ENCODE measurements around the gene KRT23.
A peak's percentile ranks its signal among the peaks of the same experiment; 100 is the strongest.
"Not testable (repeated sequence)": the region's sequence is repeated elsewhere in the genome, so short reads cannot be mapped to it uniquely, and the experiment has no call there.

The KRT23 gene

DNA sequence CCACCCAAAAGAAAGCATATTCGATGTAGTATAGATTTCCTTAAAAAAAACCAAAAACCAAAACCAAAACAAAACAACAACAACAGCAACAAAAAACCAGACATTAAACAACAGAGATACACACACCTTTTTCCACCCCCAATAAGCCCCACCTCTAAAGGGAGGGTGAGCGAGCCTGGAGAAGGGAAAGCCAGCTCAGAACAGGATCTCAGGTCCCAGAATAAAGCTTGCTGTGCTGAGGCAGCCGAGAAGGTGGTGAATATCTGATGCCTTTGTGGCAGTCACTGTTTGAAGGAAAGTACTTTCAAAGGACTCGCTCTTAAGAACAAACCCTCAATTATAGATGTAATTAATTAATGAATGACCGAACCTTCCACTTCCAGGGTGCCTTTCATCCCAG lies 470 bp downstream of the KRT23 start:
- FAIRE-seq: no peak
- no peak for TF ChIP-seq POLR2AphosphoS5 (IDR thresholded peaks at IDR 0.05; ENCODE audit: low read depth, low read length)
- no peak for TF ChIP-seq PAX5 (IDR thresholded peaks at IDR 0.05; ENCODE audit: insufficient read depth, low read length, severe bottlenecking)
- no peak for TF ChIP-seq TAF1 (IDR thresholded peaks at IDR 0.05; ENCODE audit: low read depth, low read length)
- no peak for TF ChIP-seq POLR2A (IDR thresholded peaks at IDR 0.05; ENCODE audit: low read depth, low read length)
- TF ChIP-seq POU2F2 (IDR thresholded peaks at IDR 0.05; ENCODE audit: low read depth, low read length): no peak
- TF ChIP-seq SPI1 (IDR thresholded peaks at IDR 0.05; ENCODE audit: low read depth, low read length): no peak
- no peak for DNase-seq (ENCODE audit: insufficient read length, low spot score)

- FAIRE-seq (no peak), DNase-seq (ENCODE audit: insufficient read length, low spot score) (no peak)
- TF ChIP-seq SPI1 (IDR thresholded peaks at IDR 0.05; ENCODE audit: low read depth, low read length) (no peak), POU2F2 (IDR thresholded peaks at IDR 0.05; ENCODE audit: low read depth, low read length) (no peak), PAX5 (IDR thresholded peaks at IDR 0.05; ENCODE audit: insufficient read depth, low read length, severe bottlenecking) (no peak)
Measured at GRCh38 chr17:40936437-40936971, 942 bp downstream of the KRT23 start.

DNA sequence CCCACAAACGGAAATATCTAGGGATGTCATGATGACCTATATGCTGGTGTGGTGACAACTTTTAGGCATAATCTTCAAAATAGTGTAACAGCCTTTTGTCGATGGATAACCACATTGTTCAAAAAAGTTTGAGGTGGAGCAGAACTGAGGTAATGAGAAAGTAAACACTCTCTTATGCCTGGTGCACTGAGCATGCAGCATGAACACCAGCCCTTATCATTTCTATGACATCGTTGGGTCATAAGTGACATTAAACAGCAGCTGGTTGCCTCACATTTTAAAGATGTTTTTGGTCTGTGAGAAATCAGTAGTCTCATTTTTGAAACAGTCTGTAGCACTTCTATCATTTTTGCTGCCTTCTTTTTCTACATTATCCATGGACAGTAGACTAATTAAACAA lies 1.8 kb downstream of the KRT23 start:
- no peak for TF ChIP-seq POU2F2 (IDR thresholded peaks at IDR 0.05; ENCODE audit: low read depth, low read length)
- no peak for TF ChIP-seq PAX5 (IDR thresholded peaks at IDR 0.05; ENCODE audit: insufficient read depth, low read length, severe bottlenecking)
- no peak for TF ChIP-seq POLR2AphosphoS5 (IDR thresholded peaks at IDR 0.05; ENCODE audit: low read depth, low read length)
- no peak for TF ChIP-seq POLR2A (IDR thresholded peaks at IDR 0.05; ENCODE audit: low read depth, low read length)
- no peak for TF ChIP-seq TAF1 (IDR thresholded peaks at IDR 0.05; ENCODE audit: low read depth, low read length)
- TF ChIP-seq SPI1 (IDR thresholded peaks at IDR 0.05; ENCODE audit: low read depth, low read length): no peak
- no peak for DNase-seq (ENCODE audit: insufficient read length, low spot score)
- FAIRE-seq: no peak

GRCh38 chr17:40932608-40933007 lies 4.8 kb downstream of the KRT23 start:
- no peak for FAIRE-seq
- TF ChIP-seq POLR2A (IDR thresholded peaks at IDR 0.05; ENCODE audit: low read depth, low read length) (no peak), PAX5 (IDR thresholded peaks at IDR 0.05; ENCODE audit: insufficient read depth, low read length, severe bottlenecking) (no peak), SPI1 (IDR thresholded peaks at IDR 0.05; ENCODE audit: low read depth, low read length) (no peak), POU2F2 (IDR thresholded peaks at IDR 0.05; ENCODE audit: low read depth, low read length) (no peak), POLR2AphosphoS5 (IDR thresholded peaks at IDR 0.05; ENCODE audit: low read depth, low read length) (no peak), TAF1 (IDR thresholded peaks at IDR 0.05; ENCODE audit: low read depth, low read length) (no peak)
- no peak for DNase-seq (ENCODE audit: insufficient read length, low spot score)

GRCh38 chr17:40931311-40931710 lies 6.1 kb downstream of the KRT23 start:
- DNase-seq (ENCODE audit: insufficient read length, low spot score): no peak
- FAIRE-seq: no peak
- TF ChIP-seq POLR2A (IDR thresholded peaks at IDR 0.05; ENCODE audit: low read depth, low read length) (no peak), POU2F2 (IDR thresholded peaks at IDR 0.05; ENCODE audit: low read depth, low read length) (no peak), PAX5 (IDR thresholded peaks at IDR 0.05; ENCODE audit: insufficient read depth, low read length, severe bottlenecking) (no peak), TAF1 (IDR thresholded peaks at IDR 0.05; ENCODE audit: low read depth, low read length) (no peak), POLR2AphosphoS5 (IDR thresholded peaks at IDR 0.05; ENCODE audit: low read depth, low read length) (no peak), SPI1 (IDR thresholded peaks at IDR 0.05; ENCODE audit: low read depth, low read length) (no peak)

GRCh38 chr17:40926341-40926740 lies 11.1 kb downstream of the KRT23 start:
- DNase-seq (ENCODE audit: insufficient read length, low spot score) (no peak), FAIRE-seq (no peak)
- no peak for TF ChIP-seq POLR2AphosphoS5 (IDR thresholded peaks at IDR 0.05; ENCODE audit: low read depth, low read length)
- TF ChIP-seq PAX5 (IDR thresholded peaks at IDR 0.05; ENCODE audit: insufficient read depth, low read length, severe bottlenecking): no peak
- no peak for TF ChIP-seq POLR2A (IDR thresholded peaks at IDR 0.05; ENCODE audit: low read depth, low read length)
- TF ChIP-seq TAF1 (IDR thresholded peaks at IDR 0.05; ENCODE audit: low read depth, low read length): no peak
- TF ChIP-seq SPI1 (IDR thresholded peaks at IDR 0.05; ENCODE audit: low read depth, low read length): no peak
- no peak for TF ChIP-seq POU2F2 (IDR thresholded peaks at IDR 0.05; ENCODE audit: low read depth, low read length)

- FAIRE-seq (no peak), DNase-seq (ENCODE audit: insufficient read length, low spot score) (no peak)
- TF ChIP-seq POLR2A (IDR thresholded peaks at IDR 0.05; ENCODE audit: low read depth, low read length): no peak
- no peak for TF ChIP-seq SPI1 (IDR thresholded peaks at IDR 0.05; ENCODE audit: low read depth, low read length)
Measured at GRCh38 chr17:40922239-40922638, 15.2 kb downstream of the KRT23 start.

DNA sequence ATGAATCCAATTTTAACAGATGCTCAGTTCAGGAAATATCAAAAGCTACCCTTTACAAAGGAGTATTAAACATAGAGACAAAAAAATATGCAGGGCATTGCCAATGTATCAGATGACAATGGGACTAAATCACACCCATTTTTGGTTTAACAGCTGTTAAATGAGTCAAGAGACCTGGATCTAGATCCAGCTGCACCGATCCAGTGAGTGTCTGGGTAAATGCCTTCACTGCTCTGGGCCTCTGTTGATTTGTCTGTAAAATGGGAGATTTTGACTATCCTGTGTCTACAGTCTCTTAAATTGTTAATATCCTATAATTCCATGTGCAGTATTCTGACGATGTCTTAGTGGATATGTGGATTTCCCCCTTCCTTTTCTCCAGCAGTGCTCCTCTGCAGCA lies 16.4 kb downstream of the KRT23 start:
- TF ChIP-seq POLR2AphosphoS5 (IDR thresholded peaks at IDR 0.05; ENCODE audit: low read depth, low read length): no peak
- no peak for TF ChIP-seq SPI1 (IDR thresholded peaks at IDR 0.05; ENCODE audit: low read depth, low read length)
- TF ChIP-seq TAF1 (IDR thresholded peaks at IDR 0.05; ENCODE audit: low read depth, low read length): no peak
- TF ChIP-seq POU2F2 (IDR thresholded peaks at IDR 0.05; ENCODE audit: low read depth, low read length): no peak
- DNase-seq (ENCODE audit: insufficient read length, low spot score) (no peak), FAIRE-seq (no peak)

DNA sequence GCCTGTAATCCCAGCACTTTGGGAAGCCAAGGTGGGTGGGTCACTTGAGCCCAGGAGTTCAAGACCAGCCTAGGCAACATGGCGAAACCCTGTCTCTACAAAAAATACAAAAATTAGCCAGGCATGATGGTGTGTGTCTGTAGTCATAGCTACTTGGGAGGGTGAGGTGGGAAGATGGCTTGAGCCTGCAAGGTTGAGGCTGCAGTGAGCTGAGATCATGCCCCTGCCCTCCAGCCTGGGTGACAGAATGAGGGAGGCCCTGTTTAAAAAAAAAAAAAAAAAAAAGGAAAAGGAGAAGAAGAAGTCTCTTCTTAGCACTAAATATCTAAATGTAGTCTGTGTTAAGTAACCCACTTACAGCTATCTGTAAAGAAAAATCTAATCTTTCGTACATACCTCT lies 20.3 kb downstream of the KRT23 start:
- not testable (repeated sequence) for FAIRE-seq; DNase-seq (ENCODE audit: insufficient read length, low spot score)

GRCh38 chr17:40916366-40916765 lies 21.1 kb downstream of the KRT23 start:
- FAIRE-seq: no peak
- DNase-seq (ENCODE audit: insufficient read length, low spot score): no peak
- TF ChIP-seq PAX5 (IDR thresholded peaks at IDR 0.05; ENCODE audit: insufficient read depth, low read length, severe bottlenecking) (no peak), POLR2A (IDR thresholded peaks at IDR 0.05; ENCODE audit: low read depth, low read length) (0 out of 2 replicates have a peak, but pooled peaks have one; percentile 13)

GRCh38 chr17:40915721-40916256 lies 21.7 kb downstream of the KRT23 start:
- DNase-seq (ENCODE audit: insufficient read length, low spot score) (no peak), FAIRE-seq (no peak)
- TF ChIP-seq POLR2A (IDR thresholded peaks at IDR 0.05; ENCODE audit: low read depth, low read length) (0 out of 2 replicates have a peak, but pooled peaks have one; percentile 16), PAX5 (IDR thresholded peaks at IDR 0.05; ENCODE audit: insufficient read depth, low read length, severe bottlenecking) (no peak), SPI1 (IDR thresholded peaks at IDR 0.05; ENCODE audit: low read depth, low read length) (peak; percentile 73)
